HG03159 (cell line): ENCODE data around the gene CBS.
"Not testable (repeated sequence)": the region's sequence is repeated elsewhere in the genome, so short reads cannot be mapped to it uniquely, and the experiment has no call there.

Experiments used
- ATAC-seq: cut with Tn5 transposase; IDR thresholded peaks from one replicate; pipeline ENCODE4 v1.9.1; 2021; ENCODE audit warnings: mild to moderate bottlenecking, moderate library complexity; ENCODE audit not compliant: unreplicated experiment

The CBS gene

DNA sequence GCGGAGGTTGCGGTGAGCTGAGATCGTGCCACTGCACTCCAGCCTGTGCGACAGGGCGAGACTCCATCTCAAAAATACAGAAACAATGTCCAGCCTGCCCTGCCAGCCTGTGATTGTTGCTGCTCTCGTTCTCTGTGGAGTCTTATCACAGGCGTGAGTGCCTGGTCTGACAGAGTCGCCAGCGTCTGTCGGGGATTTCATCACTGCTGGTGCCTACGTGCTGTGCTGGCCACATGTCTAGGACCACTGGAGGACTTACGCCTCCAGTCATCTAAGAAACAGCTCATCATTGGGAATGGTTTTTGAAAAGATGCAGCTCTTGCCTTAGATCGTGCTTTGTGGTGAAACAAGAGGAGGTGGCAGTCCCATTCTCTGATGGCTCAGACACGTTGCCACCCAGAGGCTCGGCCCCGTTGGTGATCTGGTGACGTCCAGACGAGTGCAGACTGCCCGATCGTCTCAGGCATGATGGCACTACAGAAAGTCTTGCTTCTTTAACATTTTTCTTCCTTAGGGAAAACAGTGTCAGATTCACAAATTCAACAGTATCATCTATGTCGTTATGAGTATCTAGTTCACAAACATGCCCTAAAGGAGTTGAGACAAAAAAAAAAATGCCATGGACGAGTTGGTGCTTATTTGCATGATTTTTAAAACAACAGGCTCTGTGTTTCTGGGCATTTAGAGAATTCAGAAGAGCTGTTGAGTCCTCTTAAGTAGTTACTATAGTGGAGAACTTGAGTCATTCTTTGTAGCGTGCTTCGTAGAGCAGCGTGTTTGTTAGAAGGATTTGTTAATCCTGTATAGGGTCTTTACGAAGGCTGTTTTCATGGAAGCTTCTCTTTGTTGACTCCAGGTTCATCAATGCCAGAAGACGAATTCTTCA is 47.5 kb downstream of the CBS start:
- ATAC-seq, result no peak

GRCh38 chr21:43025636-43026180 is 49.9 kb downstream of the CBS start:
- no peak for ATAC-seq

DNA sequence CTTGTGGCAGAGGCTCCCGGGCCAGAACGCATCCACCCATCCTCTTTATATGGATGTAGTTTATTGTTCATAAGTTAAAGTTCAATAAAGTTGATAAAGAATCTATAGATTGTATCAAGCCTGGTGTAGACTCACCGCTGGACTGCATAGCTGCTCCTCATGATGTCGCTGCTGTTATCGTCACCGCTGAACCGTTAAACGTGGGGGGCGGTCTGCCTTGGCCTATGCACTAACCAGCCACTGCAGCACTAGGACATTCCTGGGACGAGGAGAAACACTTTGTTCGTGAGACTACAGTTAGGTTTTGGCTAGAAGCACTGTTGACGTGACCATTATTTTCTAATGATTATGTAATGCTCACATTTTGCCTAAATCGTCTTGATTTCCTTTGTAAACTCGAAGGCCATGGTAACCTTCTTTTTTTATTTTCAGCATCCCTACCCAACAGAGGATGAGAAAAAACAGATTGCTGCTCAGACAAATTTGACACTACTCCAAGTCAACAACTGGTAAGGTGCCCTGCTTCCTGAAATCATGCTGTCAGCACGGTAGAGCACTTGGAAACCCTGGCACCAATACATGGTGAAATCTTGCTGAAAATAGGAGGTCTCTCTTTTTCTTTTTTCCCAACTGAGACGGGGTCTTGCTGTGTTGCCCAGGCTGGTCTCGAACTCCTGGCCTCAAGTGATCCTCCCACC is 51.0 kb downstream of the CBS start:
- ATAC-seq, result no peak

GRCh38 chr21:43023175-43023574 is 52.5 kb downstream of the CBS start:
- no peak for ATAC-seq

GRCh38 chr21:43021756-43022600 is 53.7 kb downstream of the CBS start:
- ATAC-seq, result no peak

DNA sequence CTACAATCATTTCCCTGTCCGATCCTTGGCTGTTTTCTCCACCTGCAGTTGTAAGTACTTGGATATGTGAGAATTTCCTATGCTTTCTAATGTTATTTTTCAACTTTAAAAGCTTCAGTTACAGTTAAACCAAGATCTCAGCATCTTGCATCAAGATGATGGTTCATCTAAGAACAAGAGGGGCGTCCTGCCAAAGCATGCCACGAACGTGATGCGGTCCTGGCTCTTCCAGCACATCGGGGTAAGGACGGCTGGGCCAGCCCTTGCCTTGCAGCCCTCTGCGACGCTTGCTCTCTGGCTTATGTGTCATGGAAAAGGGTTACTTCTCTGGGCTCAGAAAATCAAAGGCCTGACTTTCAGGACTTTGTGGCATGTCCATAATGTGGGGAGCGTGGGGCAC is 54.4 kb downstream of the CBS start:
- no peak for ATAC-seq

- ATAC-seq, result no peak
Observed at GRCh38 chr21:43020771-43021170, 54.9 kb downstream of the CBS start.

GRCh38 chr21:43020177-43020576 is 55.5 kb downstream of the CBS start:
- ATAC-seq, result no peak

DNA sequence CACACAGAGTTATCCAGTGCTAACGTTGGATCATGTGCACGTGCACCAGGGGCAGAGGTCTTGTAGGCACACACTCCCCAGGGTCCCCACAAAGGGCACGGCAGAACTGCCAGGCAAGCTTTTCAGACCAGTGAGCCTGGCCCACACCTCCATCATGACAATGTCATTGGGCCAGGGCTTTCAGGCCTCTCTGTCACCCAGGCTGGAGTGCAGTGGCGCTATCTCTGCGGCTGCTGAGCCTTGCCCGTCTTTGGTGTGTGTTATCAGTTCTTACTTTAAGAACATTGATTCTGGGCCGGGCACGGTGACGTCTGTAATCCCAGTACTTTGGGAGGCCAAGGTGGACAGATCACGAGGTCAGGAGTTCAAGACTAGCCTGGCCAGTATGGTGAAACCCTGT is 57.1 kb downstream of the CBS start:
- no peak for ATAC-seq

- ATAC-seq, result no peak
Observed at GRCh38 chr21:43016728-43017127, 58.9 kb downstream of the CBS start.

GRCh38 chr21:43015906-43016540 is 59.6 kb downstream of the CBS start:
- no peak for ATAC-seq

- no peak for ATAC-seq
Observed at GRCh38 chr21:43012596-43012995, 63.0 kb downstream of the CBS start.

DNA sequence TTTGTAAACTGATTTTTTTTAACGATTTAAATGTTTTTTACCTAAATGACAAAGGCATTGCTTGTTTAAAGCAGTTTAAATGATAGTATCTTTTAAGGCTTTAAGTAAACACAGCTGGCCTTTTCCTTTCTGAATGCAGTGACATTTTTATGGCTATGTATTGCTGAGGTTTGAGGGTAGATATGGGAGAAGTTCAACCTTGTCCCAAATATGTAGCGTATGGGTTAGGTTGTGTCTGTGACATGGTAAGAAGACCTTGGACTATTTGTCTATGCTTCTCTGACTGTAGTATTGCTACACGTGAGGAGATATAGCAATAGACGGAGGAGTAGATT is 68.8 kb downstream of the CBS start:
- no peak for ATAC-seq

DNA sequence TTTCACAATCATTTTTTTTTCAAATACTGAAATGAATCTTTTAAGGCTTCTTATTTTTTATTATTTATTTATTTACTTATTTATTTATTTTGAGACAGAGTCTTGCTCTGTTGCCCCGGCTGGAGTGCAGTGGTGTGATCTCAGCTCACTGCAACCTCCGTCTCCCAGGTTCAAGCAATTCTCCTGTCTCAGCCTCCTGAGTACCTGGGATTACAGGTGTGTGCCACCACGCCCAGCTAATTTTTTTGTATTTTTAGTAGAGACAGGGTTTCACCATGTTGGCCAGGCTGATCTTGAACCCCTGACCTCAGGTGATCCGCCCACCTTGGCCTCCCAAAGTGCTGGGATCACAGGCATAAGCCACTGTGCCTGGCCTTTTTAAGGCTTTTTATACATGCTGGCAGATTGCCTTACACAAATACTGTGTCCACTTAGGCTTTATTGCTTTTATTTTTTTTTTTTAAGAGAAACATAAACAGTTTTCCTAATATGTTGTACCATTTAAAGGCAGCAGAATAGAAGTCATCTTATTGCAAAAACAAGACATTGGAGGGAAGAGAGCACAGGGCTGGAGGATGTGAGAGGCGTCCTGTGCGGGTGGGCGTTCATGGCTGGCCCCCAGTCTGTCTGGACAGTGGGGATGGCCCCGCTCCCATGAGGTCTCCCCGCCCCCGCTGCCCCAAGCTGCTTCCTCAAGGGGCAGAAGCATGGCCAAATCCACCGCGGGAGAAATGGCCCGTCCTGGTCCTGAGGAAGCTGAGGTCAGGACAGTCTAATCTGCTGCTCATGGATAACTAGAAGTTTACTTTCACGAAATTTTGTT is 69.4 kb downstream of the CBS start:
- not testable (repeated sequence) for ATAC-seq

- no peak for ATAC-seq
Observed at GRCh38 chr21:43005635-43006034, 70.0 kb downstream of the CBS start.

GRCh38 chr21:43004926-43005325 is 70.7 kb downstream of the CBS start:
- no peak for ATAC-seq
